T-helper 1 cell treated with Interleukin-12 subunit alpha and Interleukin-12 subunit beta and Interleukin-4 antibody, amounts not matched to agents 30 μg/mL and 1 μg/mL, for 36 hours (primary cell): Measurements from ENCODE around the gene NPEPPS.

Source experiments
- H3K27ac Mint-ChIP-seq: one replicate; pipeline ENCODE4 v1.8.0; 2021; ENCODE audit warnings: mild to moderate bottlenecking, mixed read lengths
- H3K27me3 Mint-ChIP-seq: one replicate; pipeline ENCODE4 v1.8.0; 2021; ENCODE audit warnings: low read depth, mixed read lengths
- H3K36me3 Mint-ChIP-seq: one replicate; pipeline ENCODE4 v1.8.0; 2021; ENCODE audit warnings: low read depth, mixed read lengths
- H3K4me1 Mint-ChIP-seq: one replicate; pipeline ENCODE4 v1.8.0; 2021; ENCODE audit warnings: low read depth, mixed read lengths
- H3K4me3 Mint-ChIP-seq: one replicate; pipeline ENCODE4 v1.8.0; 2021; ENCODE audit warnings: mild to moderate bottlenecking, moderate library complexity, mixed read lengths
- H3K9me3 Mint-ChIP-seq: one replicate; pipeline ENCODE4 v1.8.0; 2021; ENCODE audit warnings: mixed read lengths

The NPEPPS gene

GRCh38 chr17:47654991-47655390 lies 124.1 kb downstream of the NPEPPS start:
- Mint-ChIP-seq H3K4me1 (peaks cover 63% of the 10 kb centered on the region), H3K9me3 (no peaks in the 10 kb centered on the region), H3K27ac (no peak overlapping the region), H3K36me3 (peaks cover 72% of the 10 kb centered on the region), H3K27me3 (no peaks in the 10 kb centered on the region), H3K4me3 (no peak overlapping the region)

GRCh38 chr17:47660064-47660492 lies 129.2 kb downstream of the NPEPPS start:
- Mint-ChIP-seq H3K9me3 (no peaks in the 10 kb centered on the region), H3K27ac (peak overlapping the region; percentile 96), H3K4me1 (peaks cover 45% of the 10 kb centered on the region), H3K4me3 (peak overlapping the region; percentile 86), H3K27me3 (no peaks in the 10 kb centered on the region), H3K36me3 (peaks cover 61% of the 10 kb centered on the region)

GRCh38 chr17:47663912-47664623 lies 133.2 kb downstream of the NPEPPS start:
- Mint-ChIP-seq H3K4me1 (peaks cover 21% of the 10 kb centered on the region), H3K27ac (peak overlapping the region; percentile 78), H3K27me3 (no peaks in the 10 kb centered on the region), H3K4me3 (no peak overlapping the region), H3K9me3 (no peaks in the 10 kb centered on the region), H3K36me3 (peaks cover 51% of the 10 kb centered on the region)

GRCh38 chr17:47664624-47664941 lies 133.7 kb downstream of the NPEPPS start:
- H3K4me3 Mint-ChIP-seq: no peak overlapping the region
- peaks cover 53% of the 10 kb centered on the region for H3K36me3 Mint-ChIP-seq
- H3K27ac Mint-ChIP-seq: peak overlapping the region; percentile 78
- peaks cover 23% of the 10 kb centered on the region for H3K4me1 Mint-ChIP-seq
- no peaks in the 10 kb centered on the region for H3K9me3 Mint-ChIP-seq
- H3K27me3 Mint-ChIP-seq: no peaks in the 10 kb centered on the region

- Mint-ChIP-seq H3K4me3 (no peak overlapping the region), H3K4me1 (peaks cover 23% of the 10 kb centered on the region), H3K27ac (no peak overlapping the region), H3K9me3 (no peaks in the 10 kb centered on the region), H3K27me3 (no peaks in the 10 kb centered on the region), H3K36me3 (peaks cover 60% of the 10 kb centered on the region)
Observed at GRCh38 chr17:47665655-47666054, 134.7 kb downstream of the NPEPPS start.

- no peak overlapping the region for H3K4me3 Mint-ChIP-seq
- peaks cover 29% of the 10 kb centered on the region for H3K4me1 Mint-ChIP-seq
- no peaks in the 10 kb centered on the region for H3K27me3 Mint-ChIP-seq
- peaks cover 61% of the 10 kb centered on the region for H3K36me3 Mint-ChIP-seq
- no peaks in the 10 kb centered on the region for H3K9me3 Mint-ChIP-seq
- H3K27ac Mint-ChIP-seq: no peak overlapping the region
Observed at GRCh38 chr17:47669081-47669480, 138.2 kb downstream of the NPEPPS start.

- H3K27ac Mint-ChIP-seq: peak overlapping the region; percentile 65
- H3K4me3 Mint-ChIP-seq: no peak overlapping the region
- no peaks in the 10 kb centered on the region for H3K9me3 Mint-ChIP-seq
- peaks cover 29% of the 10 kb centered on the region for H3K4me1 Mint-ChIP-seq
- H3K36me3 Mint-ChIP-seq: peaks cover 67% of the 10 kb centered on the region
- no peaks in the 10 kb centered on the region for H3K27me3 Mint-ChIP-seq
Observed at GRCh38 chr17:47670064-47670463, 139.2 kb downstream of the NPEPPS start.
